ENCODE measurements around the gene UTP11.
A peak's percentile ranks its signal among the peaks of the same experiment; 100 is the strongest.

- TF ChIP-seq POLR2A (IDR thresholded peaks at IDR 0.05): peak in 1 of 4 donors; percentile 41
- TF ChIP-seq CTCF (IDR thresholded peaks at IDR 0.05): peak in 1 of 6 experiments; percentile 13
- peak; percentile 18 to 59 for TF ChIP-seq POLR2AphosphoS5 (IDR thresholded peaks at IDR 0.05)
- TF ChIP-seq EP300 (IDR thresholded peaks at IDR 0.05): no peak
Observed at GRCh38 chr1:38005195-38006007, 7.1 kb upstream of the UTP11 start, which contains the start of gene FHL3.
